ENCODE results near the gene CABLES1. TPM values are rescaled to one million over a fixed set of nuclear protein-coding genes. Genes with fewer than 3 reads are reported as not detected.

CABLES1 gene
- total RNA-seq, 1 experiment from 2014 or later, result 11.8 TPM

GRCh38 chr18:23159344-23159743 lies 24.1 kb downstream of the CABLES1 start:
- DNase-seq (ENCODE audit: low spot score), result no peak
- in situ Hi-C loops (cut with HindIII; ENCODE audit: low sequenced_read_pairs), result no loop called here

- in situ Hi-C loops (cut with HindIII; ENCODE audit: low sequenced_read_pairs), result no loop called here
- DNase-seq (ENCODE audit: low spot score), result no peak
Measured at GRCh38 chr18:23162473-23162872, 27.2 kb downstream of the CABLES1 start.

- DNase-seq (ENCODE audit: low spot score), result no peak
Measured at GRCh38 chr18:23163786-23164533, 28.7 kb downstream of the CABLES1 start.

GRCh38 chr18:23165271-23166068 lies 30.2 kb downstream of the CABLES1 start:
- in situ Hi-C loops (cut with HindIII; ENCODE audit: low sequenced_read_pairs), result no loop called here

More at GRCh38 chr18:23163786-23164533, 28.7 kb downstream of the CABLES1 start:
- in situ Hi-C loops (cut with HindIII; ENCODE audit: low sequenced_read_pairs), result no loop called here

GRCh38 chr18:23166891-23167541 lies 31.7 kb downstream of the CABLES1 start:
- DNase-seq (ENCODE audit: low spot score), result no peak
- in situ Hi-C loops (cut with HindIII; ENCODE audit: low sequenced_read_pairs), result no loop called here

More at GRCh38 chr18:23165271-23166068, 30.2 kb downstream of the CABLES1 start:
- no peak for DNase-seq (ENCODE audit: low spot score)

- no peak for DNase-seq (ENCODE audit: low spot score)
- in situ Hi-C loops (cut with HindIII; ENCODE audit: low sequenced_read_pairs), result no loop called here
Measured at GRCh38 chr18:23169673-23170044, 34.4 kb downstream of the CABLES1 start.

- in situ Hi-C loops (cut with HindIII; ENCODE audit: low sequenced_read_pairs), result no loop called here
- DNase-seq (ENCODE audit: low spot score), result no peak
Measured at GRCh38 chr18:23170137-23170536, 34.9 kb downstream of the CABLES1 start.

- in situ Hi-C loops (cut with HindIII; ENCODE audit: low sequenced_read_pairs), result no loop called here
Measured at GRCh38 chr18:23171581-23172156, 36.4 kb downstream of the CABLES1 start.

GRCh38 chr18:23172591-23173380 lies 37.5 kb downstream of the CABLES1 start:
- no peak for DNase-seq (ENCODE audit: low spot score)
- in situ Hi-C loops (cut with HindIII; ENCODE audit: low sequenced_read_pairs), result no loop called here

More at GRCh38 chr18:23171581-23172156, 36.4 kb downstream of the CABLES1 start:
- no peak for DNase-seq (ENCODE audit: low spot score)

GRCh38 chr18:23173912-23174311 lies 38.6 kb downstream of the CABLES1 start:
- no peak for DNase-seq (ENCODE audit: low spot score)
- in situ Hi-C loops (cut with HindIII; ENCODE audit: low sequenced_read_pairs), result no loop called here

- in situ Hi-C loops (cut with HindIII; ENCODE audit: low sequenced_read_pairs), result no loop called here
- DNase-seq (ENCODE audit: low spot score), result no peak
Measured at GRCh38 chr18:23176701-23177432, 41.6 kb downstream of the CABLES1 start.

- in situ Hi-C loops (cut with HindIII; ENCODE audit: low sequenced_read_pairs), result no loop called here
- DNase-seq (ENCODE audit: low spot score), result no peak
Measured at GRCh38 chr18:23177433-23178072, 42.3 kb downstream of the CABLES1 start.

- in situ Hi-C loops (cut with HindIII; ENCODE audit: low sequenced_read_pairs), result no loop called here
- DNase-seq (ENCODE audit: low spot score), result no peak
Measured at GRCh38 chr18:23178201-23178600, 42.9 kb downstream of the CABLES1 start.

GRCh38 chr18:23178661-23179081 lies 43.4 kb downstream of the CABLES1 start:
- DNase-seq (ENCODE audit: low spot score), result no peak
- in situ Hi-C loops (cut with HindIII; ENCODE audit: low sequenced_read_pairs), result no loop called here

GRCh38 chr18:23179416-23179815 lies 44.1 kb downstream of the CABLES1 start:
- in situ Hi-C loops (cut with HindIII; ENCODE audit: low sequenced_read_pairs), result no loop called here
- no peak for DNase-seq (ENCODE audit: low spot score)

- in situ Hi-C loops (cut with HindIII; ENCODE audit: low sequenced_read_pairs), result no loop called here
- DNase-seq (ENCODE audit: low spot score), result no peak
Measured at GRCh38 chr18:23181547-23181946, 46.3 kb downstream of the CABLES1 start.

GRCh38 chr18:23182606-23183005 lies 47.3 kb downstream of the CABLES1 start:
- in situ Hi-C loops (cut with HindIII; ENCODE audit: low sequenced_read_pairs), result no loop called here
- DNase-seq (ENCODE audit: low spot score), result no peak

Data from G401 (cell line).